H1 (cell line): Measurements from ENCODE around the gene MED1. TPM values are rescaled to one million over a fixed set of nuclear protein-coding genes. Genes with fewer than 3 reads are reported as not detected.

Experiments used
- CTCF ChIA-PET: fragments of 300-600 bp; sonication (Branson Sonifier 250); formaldehyde crosslinking; loops from one replicate; lab custom pipeline; 2021; ENCODE audit not compliant: partially characterized antibody; lab: Charles Lee
- POLR2A ChIA-PET: fragments of 300-600 bp; sonication (Branson Sonifier 250); formaldehyde crosslinking; loops from one replicate; lab custom pipeline; 2021; ENCODE audit warnings: inconsistent platforms; ENCODE audit not compliant: partially characterized antibody; lab: Charles Lee
- DNase-seq, 2 experiments: peaks; one replicate each; pipeline versions ENCODE4 v3.0.0 to v3.0.0-alpha.2; 2010 to 2022; ENCODE audit warnings: low spot score in 2 of 2, low read depth in 1 of 2, mixed read lengths in 1 of 2
- FAIRE-seq: peaks from 2 replicates; lab custom pipeline; 2011; peaks lifted over from hg19 to GRCh38; lab: Jason Lieb, UNC
- H2AFZ ChIP-seq: 2 replicates; pipeline ENCODE4 v1.8.1; 2012; ENCODE audit warnings: low read length, inconsistent platforms
- H2AK5ac ChIP-seq: 2 replicates; pipeline ENCODE4 v1.6.1; 2013; ENCODE audit warnings: low read depth, low read length
- H2BK120ac ChIP-seq: replicated peaks from 2 replicates; pipeline ENCODE3; 2013; ENCODE audit warnings: low read depth, low read length, inconsistent platforms
- H2BK12ac ChIP-seq: 2 replicates; pipeline ENCODE4 v1.6.1; 2013; ENCODE audit warnings: low read depth, low read length
- H2BK15ac ChIP-seq: 2 replicates; pipeline ENCODE4 v1.6.1; 2013; ENCODE audit warnings: low read length
- H2BK20ac ChIP-seq: 2 replicates; pipeline ENCODE4 v1.6.1; 2013; ENCODE audit warnings: low read length
- H2BK5ac ChIP-seq: 2 replicates; pipeline ENCODE4 v1.6.1; 2013; ENCODE audit warnings: low read depth, low read length
- H3K14ac ChIP-seq: 2 replicates; pipeline ENCODE4 v1.6.1; 2013; ENCODE audit warnings: inconsistent platforms; ENCODE audit not compliant: insufficient read length
- H3K18ac ChIP-seq: 2 replicates; pipeline ENCODE4 v1.6.1; 2013; ENCODE audit warnings: low read length; ENCODE audit errors: extremely low read depth
- H3K23ac ChIP-seq: 2 replicates; pipeline ENCODE4 v1.6.1; 2013; ENCODE audit warnings: inconsistent platforms; ENCODE audit not compliant: insufficient read length
- H3K23me2 ChIP-seq: 2 replicates; pipeline ENCODE4 v1.6.1; 2013; ENCODE audit warnings: low read depth, low read length
- H3K27ac ChIP-seq: 2 replicates; pipeline ENCODE4 v1.6.1; 2011; ENCODE audit warnings: low read depth, low read length, inconsistent platforms
- H3K27me3 ChIP-seq, 4 experiments: replicated peaks in 1 of 4; 1 replicate in 1 of 4; 2 replicates in 3 of 4; pipeline versions ENCODE4 v1.6.1 to v1.8.1; 2011 to 2013; ENCODE audit warnings: low read length in 3 of 4, mild to moderate bottlenecking in 3 of 4, inconsistent platforms in 2 of 4, mixed read lengths in 2 of 4, moderate library complexity in 1 of 4; ENCODE audit not compliant: control insufficient read depth in 3 of 4, insufficient read depth in 3 of 4; ENCODE audit errors: extremely low read depth in 1 of 4
- H3K36me3 ChIP-seq, 4 experiments: 2 replicates each; pipeline versions ENCODE4 v1.6.1 to v1.8.1; 2011 to 2013; ENCODE audit warnings: mild to moderate bottlenecking in 4 of 4, low read length in 3 of 4, moderate library complexity in 2 of 4, control low read depth in 1 of 4, inconsistent platforms in 1 of 4; ENCODE audit not compliant: insufficient read depth in 4 of 4, control insufficient read depth in 2 of 4
- H3K4ac ChIP-seq: replicated peaks from 2 replicates; pipeline ENCODE3; 2013; ENCODE audit warnings: low read length, low read depth, mixed read lengths, inconsistent platforms; ENCODE audit not compliant: insufficient read length
- H3K4me1 ChIP-seq, 4 experiments: replicated peaks in 1 of 4; 1 replicate in 1 of 4; 2 replicates in 3 of 4; pipeline versions ENCODE4 v1.6.1 to v1.8.1; 2011 to 2013; ENCODE audit warnings: low read length in 3 of 4, inconsistent platforms in 2 of 4, mixed read lengths in 1 of 4; ENCODE audit not compliant: insufficient read depth in 4 of 4, control insufficient read depth in 3 of 4
- H3K4me2 ChIP-seq, 2 experiments: 2 replicates each; pipeline versions ENCODE4 v1.6.1 to v1.8.1; 2011 to 2013; ENCODE audit warnings: low read depth in 2 of 2, low read length in 2 of 2, control low read depth in 1 of 2, inconsistent platforms in 1 of 2, mild to moderate bottlenecking in 1 of 2; ENCODE audit not compliant: insufficient read depth in 1 of 2
- H3K4me3 ChIP-seq, 4 experiments: fragments of 200-600, 300-600 bp in 1 of 4; sonication (generic), shearing (Covaris generic), sonication (Bioruptor Twin) in 1 of 4; 2 replicates each; pipeline versions ENCODE4 v1.5.1 to v1.8.1; 2011 to 2016; ENCODE audit warnings: low read length in 4 of 4, low read depth in 3 of 4, control low read depth in 2 of 4, inconsistent platforms in 2 of 4, mild to moderate bottlenecking in 2 of 4, mixed read lengths in 1 of 4, moderate library complexity in 1 of 4; ENCODE audit not compliant: insufficient read depth in 2 of 4; ENCODE audit errors: extremely low read depth in 1 of 4
- H3K56ac ChIP-seq: replicated peaks from 2 replicates; pipeline ENCODE3; 2013; ENCODE audit warnings: low read depth, mild to moderate bottlenecking, mixed read lengths, low read length, inconsistent platforms; ENCODE audit not compliant: insufficient read length
- H3K79me1 ChIP-seq: 2 replicates; pipeline ENCODE4 v1.6.1; 2013; ENCODE audit warnings: low read depth, low read length, control low read depth
- H3K79me2 ChIP-seq, 2 experiments: 2 replicates each; pipeline versions ENCODE4 v1.6.1 to v1.8.1; 2012 to 2013; ENCODE audit warnings: low read length in 2 of 2, mild to moderate bottlenecking in 2 of 2, inconsistent platforms in 1 of 2; ENCODE audit not compliant: insufficient read depth in 2 of 2, control insufficient read depth in 1 of 2
- H3K9ac ChIP-seq, 4 experiments: replicated peaks in 1 of 4; 1 replicate in 1 of 4; 2 replicates in 3 of 4; pipeline versions ENCODE4 v1.6.1 to v1.8.1; 2011 to 2013; ENCODE audit warnings: low read depth in 3 of 4, low read length in 3 of 4, control low read depth in 2 of 4, mild to moderate bottlenecking in 2 of 4, moderate library complexity in 2 of 4, inconsistent platforms in 1 of 4; ENCODE audit errors: extremely low read depth in 1 of 4
- H3K9me3 ChIP-seq, 2 experiments: 2 replicates each; pipeline versions ENCODE4 v1.6.1 to v1.8.1; 2012 to 2013; ENCODE audit warnings: mild to moderate bottlenecking in 2 of 2, moderate library complexity in 2 of 2, control low read depth in 1 of 2, inconsistent platforms in 1 of 2, low read depth in 1 of 2, low read length in 1 of 2, mixed read lengths in 1 of 2; ENCODE audit not compliant: insufficient read depth in 2 of 2
- H4K20me1 ChIP-seq, 2 experiments: replicated peaks in 1 of 2; 2 replicates each; pipeline versions ENCODE3 to v1.8.1; 2011 to 2013; ENCODE audit warnings: inconsistent platforms in 2 of 2, low read length in 2 of 2, mild to moderate bottlenecking in 1 of 2; ENCODE audit not compliant: insufficient read depth in 2 of 2, control insufficient read depth in 1 of 2
- H4K5ac ChIP-seq: 2 replicates; pipeline ENCODE4 v1.6.1; 2013; ENCODE audit warnings: low read length, low read depth, mixed read lengths, inconsistent platforms; ENCODE audit not compliant: insufficient read length
- H4K8ac ChIP-seq: 2 replicates; pipeline ENCODE4 v1.8.0; 2013; ENCODE audit warnings: mild to moderate bottlenecking, moderate library complexity, low read length, inconsistent platforms; ENCODE audit not compliant: insufficient read depth; ENCODE audit errors: extremely low read depth
- H4K91ac ChIP-seq: replicated peaks from 2 replicates; pipeline ENCODE3; 2013; ENCODE audit warnings: low read length, mixed read lengths, inconsistent platforms; ENCODE audit not compliant: insufficient read length
- ASH2L ChIP-seq: fragments of 200-600, 300-600 bp; sonication (generic); IDR thresholded peaks from one replicate; pipeline ENCODE4 v1.7.1; 2017; ENCODE audit warnings: low read length
- CTBP2 ChIP-seq: IDR thresholded peaks from 2 replicates; pipeline ENCODE4 v1.7.0; 2011; ENCODE audit warnings: borderline replicate concordance, mild to moderate bottlenecking, moderate library complexity, mixed read lengths, low read length; ENCODE audit not compliant: insufficient read depth, insufficient read length
- EZH2 ChIP-seq: fragments of 200-600 bp; sonication (generic); IDR thresholded peaks from 2 replicates; pipeline ENCODE4 v1.7.1; 2012; ENCODE audit warnings: low read depth, mild to moderate bottlenecking, moderate library complexity, low read length, inconsistent platforms; ENCODE audit not compliant: severe bottlenecking
- FOSL1 ChIP-seq: IDR thresholded peaks from 2 replicates; pipeline ENCODE4 v1.6.1; 2011; ENCODE audit warnings: mild to moderate bottlenecking, low read depth, low read length, moderate library complexity; ENCODE audit not compliant: insufficient read depth
- JUND ChIP-seq: IDR thresholded peaks from 2 replicates; pipeline ENCODE4 v1.6.1; 2011; ENCODE audit warnings: mild to moderate bottlenecking, improper control_type of control experiment, low read length
- KDM1A ChIP-seq: fragments of 200-600, 300-600 bp; sonication (generic); IDR thresholded peaks from 2 replicates; pipeline ENCODE4 v1.7.1; 2016; ENCODE audit warnings: mild to moderate bottlenecking, low read length, borderline replicate concordance
- KDM5A ChIP-seq: fragments of 200-600 bp; IDR thresholded peaks from 2 replicates; pipeline ENCODE4 v1.7.1; 2012; ENCODE audit warnings: mild to moderate bottlenecking, low read length, inconsistent platforms, mixed read lengths
- RAD21 ChIP-seq, 2 experiments: IDR thresholded peaks in 1 of 2; conservative IDR thresholded peaks in 1 of 2; 2 replicates each; pipeline ENCODE4 v1.6.1; 2011; ENCODE audit warnings: low read depth in 2 of 2, low read length in 2 of 2, improper control_type of control experiment in 1 of 2, inconsistent platforms in 1 of 2, mild to moderate bottlenecking in 1 of 2, moderate library complexity in 1 of 2
- RBBP5 ChIP-seq: IDR thresholded peaks from 2 replicates; pipeline ENCODE4 v1.7.1; 2012; ENCODE audit warnings: low read depth, mild to moderate bottlenecking, inconsistent platforms, low read length, moderate library complexity, borderline replicate concordance
- RXRA ChIP-seq: IDR thresholded peaks from 2 replicates; pipeline ENCODE4 v1.6.1; 2011; ENCODE audit warnings: low read depth, mild to moderate bottlenecking, low read length, moderate library complexity; ENCODE audit not compliant: insufficient read depth
- SIN3A ChIP-seq, 2 experiments: IDR thresholded peaks in 1 of 2; conservative IDR thresholded peaks in 1 of 2; 2 replicates each; pipeline ENCODE4 v1.6.1; 2011 to 2012; ENCODE audit warnings: low read length in 2 of 2, improper control_type of control experiment in 1 of 2, low read depth in 1 of 2, mild to moderate bottlenecking in 1 of 2
- SP2 ChIP-seq: IDR thresholded peaks from 2 replicates; pipeline ENCODE4 v1.6.1; 2012; ENCODE audit warnings: mild to moderate bottlenecking, low read length, inconsistent platforms
- TAF7 ChIP-seq: optimal IDR thresholded peaks from 2 replicates; pipeline ENCODE3; 2011; ENCODE audit warnings: low read depth, mild to moderate bottlenecking, inconsistent platforms, low read length, moderate library complexity, borderline replicate concordance
- WGBS, 2 experiments: shearing (Covaris generic) in 1 of 2; methylation state at CpG; one replicate each; pipeline versions ENCODE4 v1.1.6 to v1.1.7; 2013 to 2015; ENCODE audit warnings: low lambda C conversion rate in 2 of 2, mixed read lengths in 2 of 2, inconsistent platforms in 1 of 2, low coverage in 1 of 2, missing lambda C conversion rate in 1 of 2; ENCODE audit not compliant: insufficient replicate concordance in 2 of 2, insufficient coverage in 1 of 2, insufficient read length in 1 of 2; ENCODE audit errors: extremely low coverage in 1 of 2, missing lambda C conversion rate in 1 of 2; 5-methylcytosine and 5-hydroxymethylcytosine counted together
- polyA plus RNA-seq, 7 experiments: library from polyadenylated mRNA; depleted of rRNA in 3 of 7; stranded (reverse) in 5 of 7; unstranded in 2 of 7; fragments of >200 nt in 5 of 7; fragments of 200-250 nt in 2 of 7; gene quantifications; 1 replicate in 5 of 7; 2 replicates in 1 of 7; 4 replicates in 1 of 7; pipeline versions ENCODE4 v1.2.1 to v1.2.3, GENCODE V29; 2011 to 2013; ENCODE audit warnings: missing spikeins in 2 of 7, mixed read lengths in 2 of 7
- total RNA-seq: library from RNA; stranded (reverse); fragmentation: NEBNext Ultra II Directional; extraction: Animal tissue kit (Norgen Biotek cat#: 25700); gene quantifications from 2 replicates; pipeline ENCODE4 v1.2.1, GENCODE V29; 2021

Gene MED1
- total and polyA plus RNA-seq, 2 of the 8 experiments (the other 6 are each of a cell fraction or from before 2014, with no cell fraction given): 24.7 to 56.5 TPM

GRCh38 chr17:39410279-39410678 lies 40.8 kb downstream of the MED1 start:
- no peak overlapping the region for H2AK5ac ChIP-seq
- H4K5ac ChIP-seq: no peak overlapping the region
- H3K27ac ChIP-seq: no peak overlapping the region
- DNase-seq (no peak), FAIRE-seq (no peak)
- WGBS, 2 experiments: 95% methylated on average over 13 of the region's 13 CpGs; no CpG with 5 or more reads in 1 of the 2 experiments
- no peak overlapping the region for H2BK20ac ChIP-seq
- H3K18ac ChIP-seq: no peak overlapping the region
- no peak overlapping the region for H3K9ac ChIP-seq
- no peaks in the 10 kb centered on the region for H3K23me2 ChIP-seq
- CTCF ChIA-PET: interaction anchor here (1.0 kb wide), 1 partner anchor 85 kb away, joined by 3 read pairs; no protein-coding TSS in a partner anchor
- POLR2A ChIA-PET: interaction anchor here (1.2 to 1.6 kb wide), 2 partner anchors 9 to 41 kb away, joined by 3 read pairs; partner anchors contain the start of gene MED1
- no peaks in the 10 kb centered on the region for H3K4me1 ChIP-seq
- H4K91ac ChIP-seq: no peak overlapping the region
- H3K79me1 ChIP-seq: 0 out of 2 replicates have a peak, but pooled peaks cover 2% of the 10 kb centered on the region
- H3K56ac ChIP-seq: no peak overlapping the region
- H3K79me2 ChIP-seq: no peaks in the 10 kb centered on the region
- H3K4ac ChIP-seq: no peak overlapping the region
- no peaks in the 10 kb centered on the region for H3K27me3 ChIP-seq
- H3K36me3 ChIP-seq: peaks cover 35 to 60% (median 54%) of the 10 kb centered on the region in 4 experiments
- H3K4me3 ChIP-seq: no peak overlapping the region
- no peak overlapping the region for H3K4me2 ChIP-seq
- peaks cover 0 to 3% of the 10 kb centered on the region in 2 experiments for H4K20me1 ChIP-seq
- H3K14ac ChIP-seq: no peak overlapping the region
- no peak overlapping the region for H2AFZ ChIP-seq
- H3K9me3 ChIP-seq: no peaks in the 10 kb centered on the region
- no peak overlapping the region for H2BK12ac ChIP-seq
- no peak overlapping the region for H2BK5ac ChIP-seq
- no peak overlapping the region for H2BK120ac ChIP-seq
- H3K23ac ChIP-seq: no peak overlapping the region
- no peak overlapping the region for H2BK15ac ChIP-seq
- peak overlapping the region; percentile 25; the same call in 1 of the 2 replicates for H4K8ac ChIP-seq
- TF ChIP-seq TAF7 (no peak), JUND (no peak), ASH2L (no peak), RAD21 (IDR thresholded peaks at IDR 0.05 in 1 of 2, conservative IDR thresholded peaks at IDR 0.05 in 1 of 2; ENCODE audit: low read depth in 2 of 2, low read length in 2 of 2) (no peak), KDM5A (no peak), EZH2 (no peak), SIN3A (conservative IDR thresholded peaks at IDR 0.05 in 1 of 2, IDR thresholded peaks at IDR 0.05 in 1 of 2; ENCODE audit: low read depth in 1 of 2, low read length in 2 of 2) (no peak), SP2 (no peak), KDM1A (no peak), CTBP2 (no peak), FOSL1 (no peak), RXRA (no peak), RBBP5 (no peak)
